Right kidney (tissue), 9 donors: Measurements from ENCODE around the gene FHIP1A.
"Not testable (repeated sequence)": the region's sequence is repeated elsewhere in the genome, so short reads cannot be mapped to it uniquely, and the experiment has no call there.

Source experiments
- DNase-seq: peaks from one replicate; pipeline ENCODE4 v3.0.0-alpha.2; 2016
- long read RNA-seq, 8 donors: transcript quantifications; one replicate each; lab custom pipeline, GENCODE V29; 2026

FHIP1A gene
- long read RNA-seq, donor 1, result 0 reads
- long read RNA-seq, donor 2, result 0 reads
- long read RNA-seq, donor 3, result 0 reads
- long read RNA-seq, donor 4, result 0 reads
- long read RNA-seq, donor 5, result 0 reads
- long read RNA-seq, donor 6, result 0 reads
- long read RNA-seq, donor 7, result 0 reads
- long read RNA-seq, donor 8, partial matches to known transcripts, result 0 of 1 reads
- long read RNA-seq, donor 8, other reads (novel, unspliced or antisense), result 0 of 1 reads

- peak; percentile 86 for DNase-seq
These were observed at the start of gene FHIP1A for GRCh38 chr4:151408630-151409469. TSS of gene FHIP1A (plus strand) at chr4:151409176. CDS start at chr4:151566260, 157,084 bp downstream.

GRCh38 chr4:151359576-151359975 lies 49.4 kb upstream of the FHIP1A start:
- DNase-seq, result no peak

GRCh38 chr4:151361126-151361525 lies 47.9 kb upstream of the FHIP1A start:
- no peak for DNase-seq

GRCh38 chr4:151361966-151362365 lies 47.0 kb upstream of the FHIP1A start:
- DNase-seq, result peak; percentile 2

GRCh38 chr4:151362404-151363164 lies 46.4 kb upstream of the FHIP1A start:
- peak; percentile 59 for DNase-seq

- DNase-seq, result no peak
These were observed 32.4 kb upstream of the FHIP1A start for GRCh38 chr4:151376540-151376939.

GRCh38 chr4:151389311-151389710 lies 19.7 kb upstream of the FHIP1A start:
- DNase-seq, result no peak

GRCh38 chr4:151389799-151390198 lies 19.2 kb upstream of the FHIP1A start:
- not testable (repeated sequence) for DNase-seq

- DNase-seq, result no peak
These were observed 13.1 kb upstream of the FHIP1A start for GRCh38 chr4:151395873-151396272.

- DNase-seq, result no peak
These were observed 8.6 kb upstream of the FHIP1A start for GRCh38 chr4:151400343-151400742.

GRCh38 chr4:151401739-151402138 lies 7.2 kb upstream of the FHIP1A start:
- no peak for DNase-seq

- no peak for DNase-seq
These were observed 6.7 kb upstream of the FHIP1A start for GRCh38 chr4:151402145-151402865.

GRCh38 chr4:151403656-151404055 lies 5.3 kb upstream of the FHIP1A start:
- no peak for DNase-seq

- not testable (repeated sequence) for DNase-seq
These were observed 4.2 kb upstream of the FHIP1A start for GRCh38 chr4:151404802-151405201.

GRCh38 chr4:151407018-151407417 lies 2.0 kb upstream of the FHIP1A start:
- no peak for DNase-seq

- DNase-seq, result peak; percentile 73
These were observed 1.3 kb upstream of the FHIP1A start for GRCh38 chr4:151407466-151408379.

- DNase-seq, result no peak
These were observed 671 bp upstream of the FHIP1A start for GRCh38 chr4:151408380-151408629.

- DNase-seq, result peak; percentile 69
These were observed 716 bp downstream of the FHIP1A start for GRCh38 chr4:151409470-151410313.

GRCh38 chr4:151415978-151416377 lies 7.0 kb downstream of the FHIP1A start:
- DNase-seq, result no peak

- DNase-seq, result no peak
These were observed 8.2 kb downstream of the FHIP1A start for GRCh38 chr4:151417164-151417571.
